HG02759 (cell line): ENCODE data around the gene LRRD1.
"Not testable (repeated sequence)": the region's sequence is repeated elsewhere in the genome, so short reads cannot be mapped to it uniquely, and the experiment has no call there.

Experiments used
- ATAC-seq: cut with Tn5 transposase; IDR thresholded peaks from one replicate; pipeline ENCODE4 v1.9.1; 2021; ENCODE audit warnings: mild to moderate bottlenecking, moderate library complexity; ENCODE audit not compliant: unreplicated experiment

The LRRD1 gene

DNA sequence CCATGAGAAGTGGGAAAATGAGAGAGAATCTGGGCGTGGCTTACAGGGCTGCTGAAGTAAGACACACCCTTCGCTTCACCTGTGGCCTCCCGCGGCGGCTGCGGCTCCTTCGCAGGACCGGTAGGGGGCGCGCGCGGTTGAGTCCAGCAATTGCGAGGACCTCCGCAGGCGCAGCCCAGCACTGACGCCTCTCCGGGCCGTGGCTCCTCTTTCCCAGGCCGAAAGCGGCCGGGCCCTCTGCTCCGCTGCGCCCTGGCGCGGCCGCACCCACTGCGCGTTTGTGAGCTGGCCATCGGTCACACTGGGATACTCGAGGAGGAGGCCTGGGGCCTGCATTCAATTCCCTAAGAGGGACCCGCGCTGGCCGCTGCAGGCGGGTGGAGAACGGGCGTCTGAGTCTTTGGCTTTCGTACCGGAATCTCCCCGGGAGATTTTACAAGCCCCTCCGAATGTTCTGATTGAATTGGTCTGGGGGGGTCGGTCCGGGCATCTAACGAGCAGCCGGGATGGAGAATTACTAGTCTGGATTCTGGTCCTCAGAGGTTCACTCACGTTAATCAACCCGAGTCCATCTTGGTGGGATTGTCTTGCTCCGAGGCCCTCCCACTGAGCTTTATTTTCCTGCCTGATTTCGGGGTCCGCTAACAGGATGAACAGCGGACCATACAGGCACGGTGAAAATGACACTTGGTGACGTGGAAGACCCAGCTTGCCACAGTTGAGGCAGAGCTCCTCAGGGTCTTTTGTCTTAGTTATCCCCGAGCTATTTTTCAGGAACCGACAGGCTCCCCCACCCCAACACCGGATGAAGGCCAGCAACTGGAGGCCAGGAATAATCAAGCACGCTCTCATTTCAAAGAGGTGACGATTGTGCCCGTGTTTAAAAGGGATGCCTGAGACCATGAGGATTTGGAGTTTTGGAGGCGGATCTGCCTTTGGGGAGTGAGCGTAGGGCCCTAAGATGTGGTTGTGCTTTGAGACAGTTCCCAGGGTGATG lies at the start of gene LRRD1:
TSS of gene LRRD1 (minus strand) at position 215 of the 997 bp plus-strand sequence. CDS start 13,940 bp downstream, outside the sequence.
- peak; percentile 100 for ATAC-seq

DNA sequence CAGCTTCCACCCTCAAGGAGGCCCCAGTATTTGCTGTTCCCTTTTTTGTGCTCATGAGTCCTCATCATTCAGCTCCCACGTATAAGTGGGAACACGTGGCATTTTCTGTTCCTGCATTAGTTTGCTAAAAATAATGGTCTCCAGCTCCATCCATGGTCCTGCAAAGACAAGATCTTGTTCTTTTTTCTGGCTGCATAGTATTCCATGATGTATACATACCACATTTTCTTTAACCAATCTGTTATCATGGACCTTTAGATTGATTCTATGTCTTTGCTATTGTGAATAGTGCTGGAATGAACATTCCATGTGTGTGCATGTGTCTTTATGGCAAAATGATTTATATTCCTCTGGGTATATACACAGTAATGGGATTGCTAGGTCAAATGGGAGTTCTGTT lies 49.8 kb upstream of the LRRD1 start:
- ATAC-seq: no peak

DNA sequence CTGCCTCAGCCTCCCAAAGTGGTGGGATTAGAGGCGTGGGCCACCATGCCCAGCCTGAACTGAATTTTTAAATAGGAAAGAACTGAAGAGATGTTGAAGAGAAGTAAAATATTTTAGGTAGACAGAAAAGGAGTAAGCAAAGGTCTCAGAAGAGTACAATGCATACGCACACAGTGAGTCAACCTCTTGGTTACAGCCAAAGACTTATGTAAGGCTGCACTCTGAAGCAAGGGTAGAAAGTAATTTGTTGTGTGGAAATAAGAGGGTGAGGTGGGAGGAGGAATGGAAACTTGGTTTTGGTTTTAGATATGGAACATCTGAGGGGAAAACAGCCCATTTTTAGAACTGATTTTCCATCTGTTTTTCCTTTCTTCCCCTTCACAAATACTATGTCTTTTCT lies 49.2 kb upstream of the LRRD1 start:
- no peak for ATAC-seq

DNA sequence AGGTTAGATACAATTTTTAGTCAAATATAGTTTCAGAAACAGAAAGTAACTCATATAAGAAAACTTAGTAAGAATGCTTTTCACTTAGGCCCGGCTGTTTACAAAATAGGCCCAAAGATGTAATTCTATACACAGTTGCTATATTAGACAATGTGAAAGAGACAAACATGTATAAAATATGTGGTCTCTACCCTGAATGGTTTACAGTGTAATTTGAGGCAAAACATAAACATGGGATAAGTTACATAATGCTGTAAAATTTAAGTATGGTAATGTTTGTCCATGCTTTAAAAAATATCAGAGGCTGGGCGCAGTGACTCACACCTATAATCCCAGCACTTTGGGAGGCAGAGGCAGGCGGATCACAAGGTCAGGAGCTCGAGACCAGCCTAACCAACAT lies 48.0 kb upstream of the LRRD1 start:
- no peak for ATAC-seq

DNA sequence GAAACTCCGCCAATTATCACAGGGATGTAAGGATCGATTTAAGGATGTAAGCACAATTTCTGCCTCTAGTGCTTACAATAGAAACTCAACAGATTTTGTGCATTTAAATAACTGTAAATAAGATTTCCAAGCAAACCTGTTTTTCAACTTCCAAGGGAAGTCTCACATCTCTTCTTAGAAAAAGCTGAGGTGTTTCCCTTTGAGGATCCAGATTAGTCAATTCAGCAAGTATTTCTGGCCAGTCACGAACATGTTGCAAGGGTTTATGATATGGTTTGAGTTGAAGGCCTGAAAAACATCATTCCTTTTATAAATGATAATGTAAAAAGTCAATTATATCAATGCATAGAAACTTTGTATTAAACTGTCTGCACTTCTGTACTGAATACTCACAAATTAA lies 42.8 kb upstream of the LRRD1 start:
- ATAC-seq: no peak

DNA sequence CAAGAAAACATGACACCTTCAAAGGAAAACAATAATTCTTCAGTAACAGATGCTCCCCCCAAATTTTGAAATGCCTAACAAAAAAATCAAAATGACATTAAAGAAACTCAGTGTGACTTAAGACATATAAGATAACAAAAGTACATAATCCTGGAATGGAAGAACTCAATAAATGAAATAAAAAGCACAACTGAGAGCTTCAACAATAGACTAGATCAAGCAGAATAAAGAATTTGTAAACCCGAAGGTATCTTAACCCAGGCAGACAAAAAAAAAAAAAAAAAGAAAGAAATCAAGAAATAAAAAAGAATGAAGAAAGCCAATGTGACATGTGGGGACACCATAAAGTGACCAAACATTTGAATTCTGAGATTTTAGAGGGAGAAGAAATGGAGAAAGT lies 27.7 kb upstream of the LRRD1 start:
- ATAC-seq: no peak

DNA sequence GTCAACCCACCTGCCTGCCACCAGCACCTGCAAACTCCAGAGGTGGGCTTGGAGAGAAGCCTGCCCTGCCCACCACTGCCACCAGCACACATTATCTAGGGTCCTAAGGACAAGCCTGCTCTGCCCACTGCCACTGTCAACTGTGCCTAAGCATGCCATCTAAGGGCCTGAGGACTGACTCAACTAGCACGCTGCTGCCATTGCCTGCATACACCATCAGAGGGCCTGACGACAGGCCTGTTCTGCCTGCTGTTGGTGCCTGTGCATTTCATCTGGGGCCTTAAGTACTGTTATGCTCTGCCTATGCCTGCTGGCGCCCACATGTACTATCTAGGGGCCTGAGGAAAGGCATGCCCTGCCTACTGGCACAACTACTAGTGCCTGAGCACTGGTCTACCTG lies 27.0 kb upstream of the LRRD1 start:
- no peak for ATAC-seq

DNA sequence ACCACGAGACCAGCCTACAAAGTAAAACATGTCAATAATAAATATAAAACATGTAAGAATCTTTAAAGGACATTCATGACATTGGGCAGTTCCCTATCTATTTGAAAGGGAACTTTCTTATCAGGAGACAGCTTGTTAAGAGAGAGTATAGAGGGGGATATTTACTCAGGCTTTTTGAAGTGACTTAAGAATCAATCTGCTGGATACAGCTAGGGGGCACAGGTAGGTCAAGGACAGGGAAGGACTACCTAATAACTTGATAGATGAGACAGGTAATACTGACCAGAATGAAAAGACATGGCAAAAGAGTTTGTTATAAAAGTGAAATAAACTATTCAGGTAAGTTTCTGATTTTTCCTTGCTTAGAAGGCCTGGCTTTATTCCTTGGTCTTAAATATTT lies 21.8 kb upstream of the LRRD1 start:
- no peak for ATAC-seq

DNA sequence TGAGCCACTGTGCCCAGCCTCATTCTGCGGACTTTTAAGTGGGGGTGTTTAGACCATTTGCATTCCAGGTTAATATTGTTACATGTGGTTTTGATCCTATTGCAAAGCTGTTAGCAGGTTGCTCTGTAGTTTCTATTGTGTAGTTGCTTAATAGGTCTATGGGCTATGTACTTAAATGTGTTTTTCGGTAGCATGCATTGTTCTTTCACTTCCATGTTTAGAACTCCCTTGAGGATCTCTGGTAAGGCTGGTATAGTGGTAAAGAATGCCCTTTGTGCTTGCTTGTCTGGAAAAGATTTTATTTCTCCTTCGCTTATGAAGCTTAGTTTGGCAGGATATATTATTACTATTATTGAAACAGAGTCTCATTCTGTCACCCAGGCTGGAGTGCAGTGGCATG lies 13.4 kb upstream of the LRRD1 start:
- no peak for ATAC-seq

DNA sequence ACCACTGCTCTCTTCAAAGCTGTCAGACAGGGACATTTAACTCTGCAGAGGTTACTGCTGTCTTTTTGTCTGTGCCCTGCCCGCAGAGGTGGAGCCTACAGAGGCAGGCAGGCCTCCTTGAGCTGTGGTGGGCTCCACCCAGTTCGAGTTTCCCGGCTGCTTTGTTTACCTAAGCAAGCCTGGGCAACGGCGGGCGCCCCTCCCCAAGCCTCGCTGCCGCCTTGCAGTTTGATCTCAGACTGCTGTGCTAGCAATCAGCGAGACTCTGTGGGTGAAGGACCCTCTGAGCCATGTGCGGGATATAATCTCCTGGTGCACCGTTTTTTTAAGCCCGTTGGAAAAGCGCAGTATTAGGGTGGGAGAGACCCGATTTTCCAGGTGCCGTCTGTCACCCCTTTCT lies 10.3 kb upstream of the LRRD1 start:
- not testable (repeated sequence) for ATAC-seq

DNA sequence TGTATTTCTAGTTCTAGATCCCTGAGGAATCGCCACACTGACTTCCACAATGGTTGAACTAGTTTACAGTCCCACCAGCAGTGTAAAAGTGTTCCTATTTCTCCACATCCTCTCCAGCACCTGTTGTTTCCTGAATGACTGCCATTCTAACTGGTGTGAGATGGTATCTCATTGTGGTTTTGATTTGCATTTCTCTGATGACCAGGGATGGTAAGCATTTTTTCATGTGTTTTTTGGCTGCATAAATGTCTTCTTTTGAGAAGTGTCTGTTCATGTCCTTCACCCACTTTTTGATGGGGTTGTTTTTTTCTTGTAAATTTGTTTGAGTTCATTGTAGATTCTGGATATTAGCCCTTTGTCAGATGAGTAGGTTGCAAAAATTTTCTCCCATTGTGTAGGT lies 5.4 kb upstream of the LRRD1 start:
- ATAC-seq: not testable (repeated sequence)

DNA sequence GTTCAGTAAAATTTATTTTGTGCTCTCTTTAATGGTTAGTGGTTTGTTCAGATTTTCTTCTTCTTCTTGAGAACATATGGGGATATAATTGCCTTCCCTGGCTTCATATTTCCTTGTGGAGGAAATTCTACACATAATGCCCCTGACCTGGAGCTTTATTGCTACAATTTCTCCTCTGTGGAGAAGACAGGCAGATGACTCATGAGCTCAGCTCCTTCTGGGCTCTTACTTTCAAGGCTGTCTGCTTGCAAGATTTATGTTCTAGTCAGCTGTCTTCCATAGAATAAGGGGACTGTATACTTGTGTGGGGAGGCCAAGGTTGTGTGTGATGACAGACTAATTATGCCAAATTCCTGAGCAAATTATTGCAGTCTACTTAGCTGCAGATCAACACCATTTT lies 1.6 kb downstream of the LRRD1 start:
- no peak for ATAC-seq

DNA sequence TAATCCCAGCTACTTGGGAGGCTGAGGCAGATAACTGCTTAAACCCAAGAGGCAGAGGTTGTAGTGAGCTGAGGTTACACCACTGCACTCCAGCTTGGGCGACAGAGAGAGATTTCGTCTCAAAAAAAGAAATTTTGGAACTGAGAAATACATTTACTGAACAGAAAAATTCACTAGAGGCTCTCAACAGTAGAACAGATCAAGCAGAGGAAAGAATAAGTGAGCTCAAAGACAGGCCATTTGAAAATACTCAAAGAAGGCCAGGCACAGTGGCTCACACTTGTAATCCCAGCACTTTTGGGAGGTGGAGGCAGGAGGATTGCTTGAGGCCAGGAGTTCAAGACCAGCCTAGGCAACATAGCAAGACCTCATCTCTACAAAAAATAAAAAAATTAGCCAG lies 9.4 kb downstream of the LRRD1 start:
- ATAC-seq: not testable (repeated sequence)

DNA sequence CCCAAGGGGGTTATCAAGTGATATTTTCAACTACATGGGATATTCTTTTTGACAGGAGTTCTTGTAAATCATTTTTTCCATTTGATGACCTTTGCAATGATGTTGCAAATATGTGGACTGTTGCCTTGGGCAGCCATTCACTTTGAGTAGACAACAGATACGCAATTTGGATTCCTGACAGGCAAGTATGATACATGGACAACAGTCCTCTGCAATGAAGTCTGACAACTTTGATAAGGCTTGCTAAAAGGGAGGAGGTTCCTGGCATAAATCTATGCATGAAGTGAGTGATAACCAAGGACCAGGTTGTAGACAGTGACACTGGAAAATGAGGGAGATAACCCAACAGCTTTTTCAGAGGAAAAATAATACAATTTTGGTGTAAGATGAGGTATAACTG lies 17.7 kb downstream of the LRRD1 start:
- ATAC-seq: no peak

DNA sequence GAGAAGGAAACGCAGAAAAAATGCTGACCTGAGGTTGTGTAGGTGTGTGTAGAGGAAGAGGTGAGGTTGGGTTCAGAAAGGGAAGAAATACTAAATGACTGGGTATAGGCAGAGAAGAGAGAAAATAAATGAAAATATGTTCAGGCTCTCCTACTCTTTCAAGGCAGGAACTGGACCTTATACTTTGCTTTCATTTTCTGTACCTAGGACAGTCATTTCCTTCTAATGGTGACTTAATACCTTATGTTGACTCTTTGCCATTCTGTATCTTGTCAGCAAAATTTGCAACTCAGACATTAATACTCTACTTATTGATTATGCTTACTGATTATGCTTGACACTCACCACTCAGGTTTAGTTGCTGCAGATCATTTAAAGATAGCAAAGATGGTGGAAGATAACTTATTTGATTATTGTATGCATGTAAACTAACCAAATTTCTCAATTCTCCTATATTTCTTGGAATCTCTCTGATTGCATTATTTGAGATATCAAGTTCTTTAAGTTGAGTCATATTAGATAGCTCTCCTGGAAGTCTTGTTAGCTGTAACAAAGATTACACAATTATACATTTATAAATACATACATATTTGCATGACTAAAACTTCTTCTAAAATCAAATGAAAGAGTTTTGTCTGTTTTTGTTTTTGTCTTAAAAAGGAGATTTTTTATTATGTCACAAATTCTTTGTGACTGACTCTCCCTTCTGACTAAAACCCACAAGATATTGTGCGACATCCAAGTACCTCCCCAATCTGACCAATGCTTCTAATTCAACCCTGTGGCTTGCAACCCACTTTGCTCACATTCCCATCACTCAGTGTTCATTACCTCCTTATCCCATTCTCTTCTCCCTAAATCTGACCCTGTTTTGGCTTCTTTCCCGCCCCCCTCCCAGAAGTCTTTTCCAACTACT lies 20.0 kb downstream of the LRRD1 start:
- ATAC-seq: peak; percentile 65

DNA sequence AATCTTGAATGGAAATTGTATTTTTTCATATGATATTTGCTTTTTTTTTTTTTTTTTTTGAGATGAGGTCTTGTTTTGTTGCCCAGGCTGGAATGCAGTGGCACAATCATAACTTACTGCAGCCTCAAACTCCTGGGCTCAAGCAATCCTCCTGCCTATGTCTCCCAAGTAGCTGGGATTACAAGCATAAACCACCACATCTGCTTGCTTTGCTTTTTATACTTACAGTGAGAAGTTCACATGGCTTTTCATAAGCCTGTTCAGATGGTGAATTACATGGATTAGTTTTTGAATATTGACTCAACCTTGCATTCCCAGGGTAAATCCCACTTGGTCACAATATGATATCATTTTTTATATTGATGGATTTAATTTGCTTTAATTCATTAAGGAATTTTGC lies 22.0 kb downstream of the LRRD1 start:
- no peak for ATAC-seq

DNA sequence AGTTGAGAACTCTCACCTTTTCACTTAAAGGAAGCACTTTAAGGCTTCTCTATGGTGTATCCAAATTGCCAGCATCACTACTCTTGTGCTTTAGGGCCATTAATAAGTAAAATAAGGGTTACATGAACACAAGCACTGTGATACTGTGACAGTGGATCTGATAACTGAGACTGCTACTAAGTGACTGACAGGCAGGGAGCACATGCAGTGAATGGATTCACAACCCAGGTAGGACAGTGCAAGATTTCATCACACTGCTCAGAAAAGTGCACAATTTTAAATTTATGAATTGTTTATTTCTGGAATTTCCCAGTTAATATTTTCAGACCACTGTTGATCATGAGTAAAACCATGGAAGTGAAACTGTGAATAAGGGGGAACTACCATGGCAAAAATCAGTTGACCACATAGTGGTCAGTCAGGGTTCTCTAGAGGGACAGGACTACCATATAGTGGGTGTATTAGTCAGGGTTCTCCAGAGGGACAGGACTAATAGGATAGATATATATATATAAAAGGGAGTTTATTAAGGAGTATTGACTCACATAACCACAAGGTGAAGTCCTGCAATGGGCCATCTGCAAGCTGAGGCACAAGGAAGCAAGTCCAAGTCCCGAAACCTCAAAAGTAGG lies 23.7 kb downstream of the LRRD1 start:
- ATAC-seq: no peak

DNA sequence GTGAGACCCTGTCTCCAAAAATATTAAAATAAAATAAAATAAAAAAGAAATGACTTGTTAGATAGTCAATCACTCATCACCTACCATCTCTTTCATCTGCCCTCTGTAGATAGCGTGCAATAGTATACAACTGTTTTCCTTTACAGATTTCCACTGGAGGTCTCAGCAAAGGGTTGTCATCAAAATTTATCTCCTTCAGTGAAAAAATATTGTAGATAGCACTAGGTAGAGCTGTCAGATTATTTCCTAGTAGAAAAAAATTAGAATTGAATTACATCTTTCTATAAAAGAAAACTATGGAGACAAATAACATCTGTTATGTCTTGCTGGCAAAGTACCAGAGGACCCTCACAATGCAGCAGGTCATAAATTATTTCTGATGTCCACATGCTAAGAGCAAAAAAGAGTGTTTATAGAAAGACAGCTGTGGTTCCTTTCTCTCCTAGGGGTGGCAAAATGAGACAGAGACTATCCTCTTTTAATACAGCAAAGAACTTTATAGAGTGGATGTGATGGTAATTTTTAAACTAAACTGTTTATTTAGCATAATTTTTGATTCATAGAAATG lies 28.4 kb downstream of the LRRD1 start:
- no peak for ATAC-seq

DNA sequence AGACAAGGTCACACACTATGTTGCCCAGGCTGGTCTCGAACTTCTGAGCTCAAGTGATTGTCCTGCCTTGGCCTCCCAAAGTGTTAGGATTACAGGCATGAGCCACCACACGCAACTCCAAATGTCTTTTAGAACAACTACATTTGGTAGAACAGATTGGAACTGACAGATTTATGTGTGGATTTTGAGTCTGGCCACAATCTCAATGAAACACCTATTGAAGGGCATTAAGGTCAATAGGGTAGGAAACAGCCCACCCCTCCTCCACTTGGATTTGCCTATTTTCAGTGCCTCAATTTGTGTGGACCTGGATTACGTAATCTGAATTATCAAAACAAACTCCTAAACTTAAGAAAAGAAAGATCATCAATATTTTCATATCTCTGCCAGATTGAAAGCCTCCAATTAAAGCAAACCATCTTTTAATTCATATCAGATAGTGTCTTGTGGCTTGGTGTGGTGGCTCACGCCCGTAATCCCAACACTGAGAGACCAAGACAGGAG lies 29.2 kb downstream of the LRRD1 start:
- ATAC-seq: no peak

DNA sequence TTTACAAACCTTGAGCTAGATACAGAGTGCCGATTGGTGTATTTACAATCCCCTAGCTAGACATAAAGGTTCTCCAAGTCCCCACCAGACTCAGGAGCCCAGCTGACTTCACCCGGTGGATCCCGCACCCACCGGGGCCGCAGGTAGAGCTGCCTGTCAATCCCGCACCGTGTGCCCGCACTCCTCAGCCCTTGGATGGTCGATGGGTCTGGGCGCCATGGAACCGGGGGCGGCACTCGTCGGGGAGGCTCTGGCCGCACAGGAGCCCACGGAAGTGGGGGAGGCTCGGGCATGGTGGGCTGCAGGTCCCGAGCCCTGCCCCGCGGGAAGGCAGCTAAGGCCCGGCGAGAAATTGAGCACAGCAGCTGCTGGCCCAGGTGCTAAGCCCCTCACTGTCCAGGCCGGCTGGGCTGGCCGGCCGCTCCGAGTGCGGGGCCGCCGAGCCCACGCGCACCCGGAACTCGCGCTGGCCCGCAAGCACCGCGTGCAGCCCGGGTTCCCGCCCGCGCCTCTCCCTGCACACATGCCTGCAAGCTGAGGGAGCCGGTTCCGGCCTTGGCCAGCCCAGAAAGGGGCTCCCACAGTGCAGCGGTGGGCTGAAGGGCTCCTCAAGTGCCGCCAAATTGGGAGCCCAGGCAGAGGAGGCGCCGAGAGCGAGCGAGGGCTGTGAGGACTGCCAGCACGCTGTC lies 35.6 kb downstream of the LRRD1 start:
- not testable (repeated sequence) for ATAC-seq
